ENCODE data around the gene SLC35F3. TPM values are rescaled to one million over a fixed set of nuclear protein-coding genes. Genes with fewer than 3 reads are reported as not detected.

SLC35F3 gene
- total RNA-seq, 6 experiments from 2014 or later = not detected

GRCh38 chr1:233912909-233913308 lies 8.4 kb downstream of the SLC35F3 start:
- Histone ChIP-seq H3K27me3 (no peaks in the 10 kb centered on the region), H3K36me3 (no peaks in the 10 kb centered on the region), H3K9me3 (no peaks in the 10 kb centered on the region), H3K4me3 (no peak overlapping the region), H3K4me1 (no peaks in the 10 kb centered on the region), H3K27ac (no peak overlapping the region)
- intact Hi-C loops (cut with DNase I) = no loop called here
- ATAC-seq = no peak
- TF ChIP-seq POLR2A (IDR thresholded peaks at IDR 0.05) (no peak), CTCF (IDR thresholded peaks at IDR 0.05) (no peak)
- DNase-seq = no peak
- WGBS (ENCODE audit: insufficient coverage, low coverage, low lambda C conversion rate, missing lambda C conversion rate) = 53% methylated on average over 4 of the region's 4 CpGs

GRCh38 chr1:233916706-233917105 lies 12.2 kb downstream of the SLC35F3 start:
- 50% methylated on average over 5 of the region's 5 CpGs for WGBS (ENCODE audit: insufficient coverage, low coverage, low lambda C conversion rate, missing lambda C conversion rate)
- DNase-seq (no peak), ATAC-seq (no peak)
- no peaks in the 10 kb centered on the region for H3K36me3 ChIP-seq
- no peaks in the 10 kb centered on the region for H3K9me3 ChIP-seq
- no peak overlapping the region for H3K4me3 ChIP-seq
- TF ChIP-seq POLR2A (IDR thresholded peaks at IDR 0.05) (no peak), CTCF (IDR thresholded peaks at IDR 0.05) (no peak)
- no peaks in the 10 kb centered on the region for H3K27me3 ChIP-seq
- H3K27ac ChIP-seq = no peak overlapping the region
- intact Hi-C loops (cut with DNase I) = no loop called here
- no peaks in the 10 kb centered on the region for H3K4me1 ChIP-seq

- no peak for TF ChIP-seq POLR2A (IDR thresholded peaks at IDR 0.05)
- no peak for TF ChIP-seq CTCF (IDR thresholded peaks at IDR 0.05)
- intact Hi-C loops (cut with DNase I) = no loop called here
- Histone ChIP-seq H3K27me3 (no peaks in the 10 kb centered on the region), H3K36me3 (no peaks in the 10 kb centered on the region), H3K4me1 (no peaks in the 10 kb centered on the region), H3K4me3 (no peak overlapping the region), H3K9me3 (no peaks in the 10 kb centered on the region), H3K27ac (no peak overlapping the region)
- WGBS (ENCODE audit: insufficient coverage, low coverage, low lambda C conversion rate, missing lambda C conversion rate) = 48% methylated on average over 7 of the region's 7 CpGs
- DNase-seq = no peak
- no peak for ATAC-seq
Measured at GRCh38 chr1:233919786-233920185, 15.3 kb downstream of the SLC35F3 start.

- no peak for ATAC-seq
Measured at GRCh38 chr1:233928123-233928522, 23.6 kb downstream of the SLC35F3 start.

More at GRCh38 chr1:233928123-233928522, 23.6 kb downstream of the SLC35F3 start:
- 51% methylated on average over 2 of the region's 2 CpGs for WGBS (ENCODE audit: insufficient coverage, low coverage, low lambda C conversion rate, missing lambda C conversion rate)
- Histone ChIP-seq H3K9me3 (no peaks in the 10 kb centered on the region), H3K4me3 (no peak overlapping the region), H3K4me1 (no peaks in the 10 kb centered on the region), H3K36me3 (no peaks in the 10 kb centered on the region), H3K27ac (no peak overlapping the region), H3K27me3 (no peaks in the 10 kb centered on the region)
- TF ChIP-seq CTCF (IDR thresholded peaks at IDR 0.05) (no peak), POLR2A (IDR thresholded peaks at IDR 0.05) (no peak)
- DNase-seq = no peak
- intact Hi-C loops (cut with DNase I) = no loop called here

Measured in right lobe of liver (tissue), 6 donors.